Suprapubic skin (tissue), 4 donors: Measurements from ENCODE around the gene RPL28. TPM values are rescaled to one million over a fixed set of nuclear protein-coding genes. Genes with fewer than 3 reads are reported as not detected.
"Not testable (repeated sequence)": the region's sequence is repeated elsewhere in the genome, so short reads cannot be mapped to it uniquely, and the experiment has no call there.

ENCODE experiments used
- DNase-seq, 2 donors: peaks; one replicate each; pipeline ENCODE4 v3.0.0-alpha.2; 2019; ENCODE audit warnings: low spot score in 2 of 2
- H3K27ac ChIP-seq: fragments of 200-600 bp; sonication (generic); one replicate; pipeline ENCODE4 v1.5.1; 2019
- H3K27me3 ChIP-seq: fragments of 200-600 bp; sonication (generic); one replicate; pipeline ENCODE4 v1.5.1; 2019
- H3K36me3 ChIP-seq: fragments of 200-600 bp; sonication (generic); one replicate; pipeline ENCODE4 v1.5.1; 2019
- H3K4me1 ChIP-seq: fragments of 200-600 bp; sonication (generic); one replicate; pipeline ENCODE4 v1.5.1; 2019
- H3K4me3 ChIP-seq: fragments of 200-600 bp; sonication (generic); one replicate; pipeline ENCODE4 v1.5.1; 2019; ENCODE audit warnings: mild to moderate bottlenecking
- H3K9me3 ChIP-seq: fragments of 200-600 bp; sonication (generic); one replicate; pipeline ENCODE4 v1.5.1; 2019
- EP300 ChIP-seq: sonication (generic); formaldehyde crosslinking; IDR thresholded peaks from one replicate; pipeline ENCODE4 v1.6.1; 2017; ENCODE audit warnings: antibody characterized with exemption
- POLR2A ChIP-seq, 2 donors: fragments of 450-650 bp; IDR thresholded peaks; one replicate each; pipeline ENCODE4 v1.6.1; 2017; ENCODE audit warnings: antibody characterized with exemption in 2 of 2, mild to moderate bottlenecking in 2 of 2, moderate library complexity in 2 of 2
- POLR2AphosphoS5 ChIP-seq, 3 donors: sonication (generic); formaldehyde crosslinking; IDR thresholded peaks; one replicate each; pipeline ENCODE4 v1.6.1; 2017; ENCODE audit warnings: antibody characterized with exemption in 3 of 3
- WGBS: methylation state at CpG from one replicate; pipeline ENCODE4 v1.1.5; 2018; 5-methylcytosine and 5-hydroxymethylcytosine counted together
- total RNA-seq, 4 donors: library from RNA; depleted of rRNA; stranded (reverse); fragments of >200 nt; gene quantifications; one replicate each; pipeline ENCODE4 v1.1.0, GENCODE V29; 2016
- TF ChIP-seq, protein P1 (sequence below), 2 donors: fragments of 200-600 bp in 1 of 2; fragments of 450-650 bp in 1 of 2; sonication (generic) in 1 of 2; IDR thresholded peaks; one replicate each; pipeline ENCODE4 v1.5.1; 2016 to 2019; ENCODE audit warnings: antibody characterized with exemption in 2 of 2, mild to moderate bottlenecking in 1 of 2, moderate library complexity in 1 of 2

RPL28 gene
- total RNA-seq, 4 donors from 2014 or later: 605 to 767 (median 714) TPM

DNA sequence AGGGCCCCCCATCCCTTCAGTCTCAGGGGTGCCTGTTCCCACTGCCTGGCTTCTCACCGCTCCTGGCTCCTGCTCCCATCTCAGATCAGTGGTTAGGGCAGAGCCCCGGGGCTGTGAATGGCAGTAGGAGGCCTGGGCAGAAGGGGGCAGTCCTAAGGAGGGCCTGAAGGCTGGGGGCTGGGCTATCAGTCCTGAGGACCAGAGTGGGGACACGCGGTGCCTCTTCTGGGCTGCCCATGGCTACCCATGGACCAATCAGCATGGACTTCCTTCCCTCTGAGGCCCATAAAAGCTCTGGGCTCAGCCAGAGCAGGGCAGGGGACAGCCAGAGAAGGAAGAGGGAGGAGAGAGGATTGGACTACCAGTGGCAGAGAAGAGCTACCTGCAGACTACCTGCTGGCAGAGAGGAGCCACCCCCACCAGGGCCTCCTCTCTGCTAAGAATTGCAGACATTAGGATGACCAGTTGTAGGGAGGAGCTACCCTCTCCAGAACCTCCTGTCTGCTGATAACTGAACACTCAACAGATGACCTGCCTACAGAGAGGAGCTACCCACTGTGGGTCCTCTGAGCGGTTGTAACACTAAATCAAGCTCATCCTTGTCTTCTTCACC is 34.0 kb downstream of the RPL28 start:
- Histone ChIP-seq H3K27ac (no peak overlapping the region), H3K4me3 (no peak overlapping the region), H3K27me3 (peaks cover 9% of the 10 kb centered on the region), H3K36me3 (no peaks in the 10 kb centered on the region), H3K9me3 (no peaks in the 10 kb centered on the region), H3K4me1 (peaks cover 3% of the 10 kb centered on the region)
- 71% methylated on average over 3 of the region's 5 CpGs for WGBS
- TF ChIP-seq POLR2A (IDR thresholded peaks at IDR 0.05): no peak
- TF ChIP-seq, protein P1, sequence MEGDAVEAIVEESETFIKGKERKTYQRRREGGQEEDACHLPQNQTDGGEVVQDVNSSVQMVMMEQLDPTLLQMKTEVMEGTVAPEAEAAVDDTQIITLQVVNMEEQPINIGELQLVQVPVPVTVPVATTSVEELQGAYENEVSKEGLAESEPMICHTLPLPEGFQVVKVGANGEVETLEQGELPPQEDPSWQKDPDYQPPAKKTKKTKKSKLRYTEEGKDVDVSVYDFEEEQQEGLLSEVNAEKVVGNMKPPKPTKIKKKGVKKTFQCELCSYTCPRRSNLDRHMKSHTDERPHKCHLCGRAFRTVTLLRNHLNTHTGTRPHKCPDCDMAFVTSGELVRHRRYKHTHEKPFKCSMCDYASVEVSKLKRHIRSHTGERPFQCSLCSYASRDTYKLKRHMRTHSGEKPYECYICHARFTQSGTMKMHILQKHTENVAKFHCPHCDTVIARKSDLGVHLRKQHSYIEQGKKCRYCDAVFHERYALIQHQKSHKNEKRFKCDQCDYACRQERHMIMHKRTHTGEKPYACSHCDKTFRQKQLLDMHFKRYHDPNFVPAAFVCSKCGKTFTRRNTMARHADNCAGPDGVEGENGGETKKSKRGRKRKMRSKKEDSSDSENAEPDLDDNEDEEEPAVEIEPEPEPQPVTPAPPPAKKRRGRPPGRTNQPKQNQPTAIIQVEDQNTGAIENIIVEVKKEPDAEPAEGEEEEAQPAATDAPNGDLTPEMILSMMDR (IDR thresholded peaks at IDR 0.05): no peak
- TF ChIP-seq POLR2AphosphoS5 (IDR thresholded peaks at IDR 0.05): no peak
- no peak for TF ChIP-seq EP300
- DNase-seq: no peak

DNA sequence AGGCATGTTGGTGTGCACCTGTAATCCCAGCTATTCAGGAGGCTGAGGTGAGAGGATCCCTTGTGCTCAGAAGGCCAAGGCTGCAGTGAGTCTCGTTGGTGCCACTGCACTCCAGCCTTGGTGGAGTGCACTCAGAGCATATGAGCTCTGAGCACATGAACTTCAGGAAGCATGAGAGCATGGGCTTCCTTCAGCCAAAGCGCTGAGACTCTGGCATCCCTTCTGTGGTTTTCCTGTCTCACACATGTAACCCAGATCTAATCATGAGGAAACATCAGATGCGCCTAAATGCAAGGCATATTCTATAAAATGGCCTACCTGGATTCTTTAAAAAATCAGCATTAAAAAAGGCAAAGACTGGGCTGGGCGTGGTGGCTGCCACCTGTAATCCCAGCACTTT is 35.5 kb downstream of the RPL28 start:
- DNase-seq, H3K4me1 ChIP-seq, H3K9me3 ChIP-seq, H3K4me3 ChIP-seq, H3K27ac ChIP-seq, H3K36me3 ChIP-seq: not testable (repeated sequence)
- H3K27me3 ChIP-seq: peaks cover 11% of the 10 kb centered on the region
- 58% methylated on average over 4 of the region's 4 CpGs for WGBS

DNA sequence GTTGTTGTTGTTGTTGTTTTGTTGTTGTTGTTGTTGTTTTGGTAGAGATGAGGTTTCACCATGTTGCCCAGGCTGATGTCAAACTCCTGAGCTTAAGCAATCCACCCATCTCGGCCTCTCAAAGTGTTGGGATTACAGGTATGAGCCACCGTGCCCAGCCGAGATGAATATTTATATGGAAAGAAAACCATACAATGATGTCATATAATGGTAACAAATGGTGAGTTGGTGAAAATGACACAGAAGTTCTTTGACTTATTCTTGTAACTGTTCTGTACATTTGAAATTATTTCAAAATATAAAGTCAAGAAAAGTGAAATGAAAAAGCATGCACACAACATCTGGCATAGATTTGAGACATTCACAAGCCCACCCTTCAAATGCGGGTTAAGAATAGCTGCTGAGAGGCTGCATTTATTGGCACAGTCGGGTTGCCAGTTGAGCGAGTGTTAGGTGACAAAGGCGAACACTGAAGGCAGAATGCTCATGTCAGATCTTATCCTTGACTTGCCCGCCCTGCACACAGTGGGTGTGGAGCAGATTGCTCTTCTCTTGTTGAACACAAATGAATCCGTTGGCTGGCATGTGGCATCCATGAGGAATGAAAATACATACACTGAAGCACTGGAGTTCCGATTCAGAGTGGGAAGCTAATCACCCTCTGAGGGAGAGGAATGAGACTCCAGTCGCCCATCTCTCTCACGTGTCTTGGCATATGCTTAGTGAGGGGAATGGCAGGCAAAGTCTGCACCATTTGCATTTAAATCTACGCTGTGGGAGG is 37.7 kb downstream of the RPL28 start:
- TF ChIP-seq POLR2AphosphoS5 (IDR thresholded peaks at IDR 0.05): no peak
- TF ChIP-seq, protein P1 (IDR thresholded peaks at IDR 0.05): no peak
- TF ChIP-seq POLR2A (IDR thresholded peaks at IDR 0.05): no peak
- TF ChIP-seq EP300: no peak

DNA sequence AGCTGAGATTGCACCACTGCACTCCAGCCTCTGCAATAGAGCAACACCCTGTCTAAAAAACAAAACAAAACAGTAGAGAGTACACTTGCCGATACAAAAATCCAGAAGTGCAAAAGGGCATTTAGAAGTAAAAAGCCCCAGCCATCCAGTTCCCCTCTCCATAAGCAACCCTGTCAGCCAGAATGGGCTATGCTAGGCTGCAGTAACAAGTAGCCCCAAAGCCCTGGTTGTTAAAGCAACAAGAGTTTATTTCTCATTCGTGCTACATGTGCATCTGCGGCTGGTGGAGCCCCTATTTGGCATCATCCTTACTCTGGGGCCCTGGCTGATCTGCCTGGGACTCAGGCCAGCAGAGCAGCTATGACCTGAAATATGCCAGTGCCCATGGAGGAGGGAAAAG is 38.8 kb downstream of the RPL28 start:
- no peaks in the 10 kb centered on the region for H3K36me3 ChIP-seq
- no peak for DNase-seq
- no peak overlapping the region for H3K4me3 ChIP-seq
- no peaks in the 10 kb centered on the region for H3K9me3 ChIP-seq
- H3K27ac ChIP-seq: no peak overlapping the region
- TF ChIP-seq POLR2A (IDR thresholded peaks at IDR 0.05) (no peak), EP300 (no peak), POLR2AphosphoS5 (IDR thresholded peaks at IDR 0.05) (no peak)
- TF ChIP-seq, protein P1 (IDR thresholded peaks at IDR 0.05): no peak
- 75% methylated on average over 3 of the region's 3 CpGs for WGBS
- peaks cover 3% of the 10 kb centered on the region for H3K4me1 ChIP-seq
- H3K27me3 ChIP-seq: peaks cover 28% of the 10 kb centered on the region

More for the DNA sequence above, 37.7 kb downstream of the RPL28 start:
- WGBS: 28% methylated on average over 13 of the region's 13 CpGs
- peaks cover 3% of the 10 kb centered on the region for H3K4me1 ChIP-seq
- H3K9me3 ChIP-seq: no peaks in the 10 kb centered on the region
- H3K4me3 ChIP-seq: no peak overlapping the region
- H3K27me3 ChIP-seq: peaks cover 18% of the 10 kb centered on the region
- no peak for DNase-seq
- no peak overlapping the region for H3K27ac ChIP-seq
- H3K36me3 ChIP-seq: no peaks in the 10 kb centered on the region

DNA sequence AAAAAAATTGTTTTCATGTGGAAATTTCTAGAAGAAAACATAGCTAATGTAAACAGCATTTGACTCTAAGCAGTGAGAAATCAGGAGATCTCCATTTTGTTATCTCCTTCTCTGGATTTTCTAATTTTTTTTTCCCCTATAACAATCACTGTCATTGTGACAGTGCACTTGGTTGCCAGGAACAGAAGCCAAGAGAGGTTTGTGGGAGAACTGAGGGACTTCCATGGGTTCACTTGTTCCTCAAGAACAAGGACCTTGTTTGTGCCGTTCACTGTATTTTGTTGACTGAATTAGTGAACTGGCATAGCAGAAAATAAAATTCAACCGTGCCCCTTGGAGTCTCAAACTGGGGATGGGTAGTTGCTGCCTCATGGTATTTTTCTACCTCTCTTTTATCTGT is 40.3 kb downstream of the RPL28 start:
- WGBS: 79% methylated on average over 2 of the region's 2 CpGs

More for the DNA sequence above, 40.3 kb downstream of the RPL28 start:
- no peaks in the 10 kb centered on the region for H3K9me3 ChIP-seq
- no peak overlapping the region for H3K27ac ChIP-seq
- TF ChIP-seq POLR2A (IDR thresholded peaks at IDR 0.05) (no peak), EP300 (no peak), POLR2AphosphoS5 (IDR thresholded peaks at IDR 0.05) (no peak)
- TF ChIP-seq, protein P1 (IDR thresholded peaks at IDR 0.05): no peak
- H3K4me1 ChIP-seq: peaks cover 3% of the 10 kb centered on the region
- H3K4me3 ChIP-seq: no peak overlapping the region
- H3K36me3 ChIP-seq: no peaks in the 10 kb centered on the region
- peaks cover 40% of the 10 kb centered on the region for H3K27me3 ChIP-seq
- DNase-seq: no peak
